ENCODE data around the gene UBE2E2. TPM values are rescaled to one million over a fixed set of nuclear protein-coding genes. Genes with fewer than 3 reads are reported as not detected.
A peak's percentile ranks its signal among the peaks of the same experiment; 100 is the strongest.

The UBE2E2 gene
- total and polyA plus RNA-seq, 12 donors, result 19.5 to 63.8 (median 52.2) TPM

DNA sequence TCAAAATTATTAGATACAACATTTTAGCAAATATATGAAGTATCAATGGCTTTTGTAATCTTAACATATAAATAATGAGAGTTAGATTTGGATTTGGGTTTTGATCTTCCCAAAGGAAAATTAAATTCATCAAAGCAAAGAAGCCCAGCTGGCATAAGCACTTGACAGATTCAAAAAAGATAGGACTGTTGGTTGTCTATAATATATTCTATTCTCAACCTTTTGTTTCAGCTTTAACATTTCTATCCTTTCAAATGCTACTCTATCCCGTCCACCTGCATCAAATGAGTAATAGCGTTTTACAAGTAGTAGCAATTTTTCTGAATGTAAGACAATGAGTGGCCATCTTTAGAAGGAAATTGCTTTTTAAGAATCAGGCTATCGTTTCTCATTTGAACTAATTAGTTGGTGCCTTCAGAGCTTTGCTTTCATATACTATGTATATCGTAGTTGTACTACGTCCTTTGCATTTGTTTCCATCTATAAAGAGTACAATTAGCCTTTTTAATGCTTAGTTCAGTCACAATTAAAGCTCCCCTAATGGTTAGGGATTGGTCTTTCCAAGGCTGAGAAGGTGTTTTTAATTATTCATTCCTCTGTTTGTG is 278.0 kb downstream of the UBE2E2 start:
- Histone ChIP-seq H3K36me3 (no peaks in the 10 kb centered on the region), H3K9me3 (peaks cover 0 to 35% (median 0%) of the 10 kb centered on the region in 11 donors), H3K27me3 (no peaks in the 10 kb centered on the region), H3K4me1 (peaks cover 0 to 21% (median 10%) of the 10 kb centered on the region in 9 donors), H3K4me3 (no peak overlapping the region), H3K27ac (no peak overlapping the region)
- WGBS, 2 donors, result 94 to 96% methylated on average over 5 of the region's 5 CpGs
- intact Hi-C loops (cut with DNase I), result no loop called here
- DNase-seq (no peak), ATAC-seq (no peak)
- TF ChIP-seq CTCF (IDR thresholded peaks at IDR 0.05), result no peak

- WGBS, 2 donors, result 49 to 53% methylated on average over 3 of the region's 3 CpGs
- intact Hi-C loops (cut with DNase I), result no loop called here
- no peak overlapping the region for H3K27ac ChIP-seq
- H3K4me3 ChIP-seq, result no peak overlapping the region
- DNase-seq (no peak), ATAC-seq (no peak)
- no peak for TF ChIP-seq CTCF (IDR thresholded peaks at IDR 0.05)
- peaks cover 0 to 38% (median 0%) of the 10 kb centered on the region in 11 donors for H3K9me3 ChIP-seq
- H3K36me3 ChIP-seq, result no peaks in the 10 kb centered on the region
- peaks cover 0 to 21% (median 10%) of the 10 kb centered on the region in 9 donors for H3K4me1 ChIP-seq
- H3K27me3 ChIP-seq, result no peaks in the 10 kb centered on the region
Measured at GRCh38 chr3:23481616-23482278, 278.6 kb downstream of the UBE2E2 start.

- H3K27me3 ChIP-seq, result no peaks in the 10 kb centered on the region
- ATAC-seq, result no peak
- intact Hi-C loops (cut with DNase I), result no loop called here
- H3K4me3 ChIP-seq, result no peak overlapping the region
- H3K36me3 ChIP-seq, result no peaks in the 10 kb centered on the region
- WGBS, 2 donors, result 93 to 98% methylated on average over 4 of the region's 4 CpGs
- H3K9me3 ChIP-seq, result peaks cover 0 to 22% (median 0%) of the 10 kb centered on the region in 11 donors
- H3K27ac ChIP-seq, result no peak overlapping the region
- no peak for DNase-seq
- TF ChIP-seq CTCF (IDR thresholded peaks at IDR 0.05), result no peak
- peaks cover 0 to 30% (median 15%) of the 10 kb centered on the region in 9 donors for H3K4me1 ChIP-seq
Measured at GRCh38 chr3:23484386-23484785, 281.3 kb downstream of the UBE2E2 start.

DNA sequence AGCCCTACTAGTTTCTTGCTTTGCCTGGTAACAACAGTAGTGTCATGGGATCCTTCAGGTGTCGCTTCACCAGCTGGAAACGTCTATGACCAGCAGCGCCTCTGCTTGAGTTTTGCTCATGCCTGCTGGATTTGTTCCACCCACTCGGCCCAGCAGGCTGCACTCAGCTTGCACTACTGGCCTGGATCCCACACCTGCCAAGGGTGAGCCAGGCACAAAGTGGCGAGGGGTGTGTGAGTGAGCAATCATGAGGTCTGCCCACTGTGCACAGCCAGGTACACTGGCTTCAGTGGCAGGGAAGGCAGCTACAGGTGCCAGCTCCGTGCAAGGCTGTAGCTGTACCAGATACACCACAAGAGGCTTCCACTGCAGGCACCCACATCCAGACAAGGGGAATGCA is 282.8 kb downstream of the UBE2E2 start:
- Histone ChIP-seq H3K27ac (no peak overlapping the region), H3K27me3 (no peaks in the 10 kb centered on the region), H3K4me3 (no peak overlapping the region), H3K4me1 (peaks cover 0 to 45% (median 28%) of the 10 kb centered on the region in 9 donors), H3K36me3 (no peaks in the 10 kb centered on the region), H3K9me3 (peaks cover 0 to 16% (median 0%) of the 10 kb centered on the region in 11 donors)
- 62 to 84% methylated on average over 6 of the region's 6 CpGs for WGBS, 2 donors
- TF ChIP-seq CTCF (IDR thresholded peaks at IDR 0.05), result no peak
- ATAC-seq (peak in 4 of 8 donors; percentile 23 to 59 (median 29)), DNase-seq (no peak)
- intact Hi-C loops (cut with DNase I), result no loop called here
